Prostate gland (tissue), 2 donors: Measurements from ENCODE around the gene WDFY2. TPM values are rescaled to one million over a fixed set of nuclear protein-coding genes. Genes with fewer than 3 reads are reported as not detected.

Source experiments
- DNase-seq: peaks from one replicate; pipeline ENCODE4 v3.0.0-alpha.2; 2019; ENCODE audit warnings: low spot score
- H3K27ac ChIP-seq, 2 donors: fragments of 200-600 bp; sonication (generic); 2 replicates each; pipeline ENCODE4 v1.5.1; 2017 to 2019
- H3K27me3 ChIP-seq: fragments of 200-600 bp; sonication (generic); replicated peaks from 2 replicates; pipeline ENCODE4 v1.5.1; 2019; ENCODE audit not compliant: insufficient read depth
- H3K36me3 ChIP-seq, 2 donors: fragments of 200-600 bp; sonication (generic); 1 replicate in 1 of 2; 2 replicates in 1 of 2; pipeline versions ENCODE4 v1.5.1 to v1.8.1; 2017 to 2019
- H3K4me1 ChIP-seq: fragments of 200-600 bp; sonication (generic); replicated peaks from 2 replicates; pipeline ENCODE4 v1.5.1; 2019
- H3K4me3 ChIP-seq, 2 donors: fragments of 200-600 bp; sonication (generic); 2 replicates each; pipeline ENCODE4 v1.5.1; 2017 to 2019
- H3K9me3 ChIP-seq: fragments of 200-600 bp; sonication (generic); 2 replicates; pipeline ENCODE4 v1.5.1; 2017
- POLR2A ChIP-seq: fragments of 450-650 bp; IDR thresholded peaks from one replicate; pipeline ENCODE4 v1.6.1; 2016; ENCODE audit warnings: antibody characterized with exemption, mild to moderate bottlenecking
- POLR2AphosphoS5 ChIP-seq: sonication (generic); formaldehyde crosslinking; IDR thresholded peaks from one replicate; pipeline ENCODE4 v1.6.1; 2017; ENCODE audit warnings: antibody characterized with exemption
- WGBS: methylation state at CpG from one replicate; pipeline ENCODE4 v1.1.5; 2018; 5-methylcytosine and 5-hydroxymethylcytosine counted together
- intact Hi-C: fragments of 100-400 bp; cut with DNase I; formaldehyde crosslinking; loops from one replicate; pipeline ENCODE4 v1.14.2; 2022
- total RNA-seq, 2 donors: library from RNA; depleted of rRNA; stranded (reverse); fragments of >200 nt; gene quantifications; one replicate each; pipeline ENCODE4 v1.1.0, GENCODE V29; 2016
- TF ChIP-seq, protein P1 (sequence below), 4 experiments: fragments of 200-600 bp in 2 of 4; fragments of 450-650 bp in 2 of 4; sonication (generic) in 2 of 4; IDR thresholded peaks; 1 replicate in 3 of 4; 2 replicates in 1 of 4; pipeline ENCODE4 v1.5.1; 2016 to 2019; ENCODE audit warnings: antibody characterized with exemption in 4 of 4, mild to moderate bottlenecking in 2 of 4, moderate library complexity in 2 of 4

The WDFY2 gene
- total RNA-seq, 2 donors from 2014 or later, result 7.9 to 23.2 TPM

DNA sequence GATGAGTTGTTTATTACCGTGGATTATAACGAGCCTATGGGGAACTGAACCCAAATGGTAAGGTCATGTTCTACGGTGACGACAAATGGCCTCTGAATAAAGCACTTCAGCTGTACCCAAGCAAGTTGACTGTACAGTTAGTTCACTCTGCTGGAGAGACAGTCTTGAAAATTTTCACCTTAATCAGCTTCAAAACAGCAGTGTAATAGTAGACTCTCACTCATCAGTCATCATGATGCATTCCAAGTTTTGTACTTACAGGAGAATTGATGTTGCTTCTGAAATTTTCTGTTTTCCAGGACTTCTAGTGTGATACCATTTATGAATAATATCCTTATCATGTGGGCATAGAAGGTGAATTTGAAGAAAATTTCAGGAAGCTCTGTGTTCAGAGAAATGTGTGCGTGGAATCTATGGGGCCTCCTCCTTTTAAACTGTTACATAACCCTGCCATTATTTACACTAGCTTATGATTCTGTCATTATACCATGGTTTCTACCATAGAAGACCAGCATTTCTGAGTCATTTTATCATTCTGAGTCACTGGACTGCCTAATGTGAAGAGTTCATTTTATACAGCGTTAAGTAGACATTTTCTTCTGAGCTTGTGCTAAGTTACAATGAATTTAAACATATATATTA lies 96.9 kb downstream of the WDFY2 start:
- Histone ChIP-seq H3K27me3 (no peaks in the 10 kb centered on the region), H3K4me1 (no peaks in the 10 kb centered on the region), H3K9me3 (no peaks in the 10 kb centered on the region), H3K36me3 (no peaks in the 10 kb centered on the region), H3K27ac (no peak overlapping the region), H3K4me3 (no peak overlapping the region)
- no peak for DNase-seq
- no peak for TF ChIP-seq POLR2A
- TF ChIP-seq POLR2AphosphoS5, result no peak
- TF ChIP-seq, protein P1, sequence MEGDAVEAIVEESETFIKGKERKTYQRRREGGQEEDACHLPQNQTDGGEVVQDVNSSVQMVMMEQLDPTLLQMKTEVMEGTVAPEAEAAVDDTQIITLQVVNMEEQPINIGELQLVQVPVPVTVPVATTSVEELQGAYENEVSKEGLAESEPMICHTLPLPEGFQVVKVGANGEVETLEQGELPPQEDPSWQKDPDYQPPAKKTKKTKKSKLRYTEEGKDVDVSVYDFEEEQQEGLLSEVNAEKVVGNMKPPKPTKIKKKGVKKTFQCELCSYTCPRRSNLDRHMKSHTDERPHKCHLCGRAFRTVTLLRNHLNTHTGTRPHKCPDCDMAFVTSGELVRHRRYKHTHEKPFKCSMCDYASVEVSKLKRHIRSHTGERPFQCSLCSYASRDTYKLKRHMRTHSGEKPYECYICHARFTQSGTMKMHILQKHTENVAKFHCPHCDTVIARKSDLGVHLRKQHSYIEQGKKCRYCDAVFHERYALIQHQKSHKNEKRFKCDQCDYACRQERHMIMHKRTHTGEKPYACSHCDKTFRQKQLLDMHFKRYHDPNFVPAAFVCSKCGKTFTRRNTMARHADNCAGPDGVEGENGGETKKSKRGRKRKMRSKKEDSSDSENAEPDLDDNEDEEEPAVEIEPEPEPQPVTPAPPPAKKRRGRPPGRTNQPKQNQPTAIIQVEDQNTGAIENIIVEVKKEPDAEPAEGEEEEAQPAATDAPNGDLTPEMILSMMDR (IDR thresholded peaks at IDR 0.05), result no peak
- 89% methylated on average over 6 of the region's 6 CpGs for WGBS
- intact Hi-C loops, result no loop called here

DNA sequence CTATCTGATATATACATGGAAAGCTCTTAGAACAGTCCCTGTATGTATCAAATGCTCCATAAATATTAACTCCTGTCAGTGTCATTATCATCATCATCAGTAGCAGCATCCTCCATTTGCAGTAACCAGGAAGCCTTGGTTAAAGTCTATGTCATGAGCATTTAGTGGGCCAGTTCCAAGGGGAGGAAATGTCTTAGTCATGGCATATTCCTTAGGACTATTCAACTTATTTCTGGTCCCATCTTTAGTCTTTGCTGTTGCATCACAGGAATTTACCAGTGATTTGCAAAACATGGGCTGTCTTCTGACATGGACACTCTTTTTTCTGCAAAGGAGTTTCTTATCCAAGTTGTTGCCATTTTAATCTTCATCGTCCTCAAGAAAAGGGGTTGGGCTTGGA lies 98.4 kb downstream of the WDFY2 start:
- Histone ChIP-seq H3K27ac (no peak overlapping the region), H3K4me1 (no peaks in the 10 kb centered on the region), H3K4me3 (no peak overlapping the region), H3K36me3 (no peaks in the 10 kb centered on the region), H3K27me3 (no peaks in the 10 kb centered on the region), H3K9me3 (no peaks in the 10 kb centered on the region)
- TF ChIP-seq POLR2A (no peak), POLR2AphosphoS5 (no peak)
- TF ChIP-seq, protein P1 (IDR thresholded peaks at IDR 0.05), result no peak
- no peak for DNase-seq
- intact Hi-C loops, result no loop called here
- 89% methylated on average over 1 of the region's 1 CpG for WGBS

DNA sequence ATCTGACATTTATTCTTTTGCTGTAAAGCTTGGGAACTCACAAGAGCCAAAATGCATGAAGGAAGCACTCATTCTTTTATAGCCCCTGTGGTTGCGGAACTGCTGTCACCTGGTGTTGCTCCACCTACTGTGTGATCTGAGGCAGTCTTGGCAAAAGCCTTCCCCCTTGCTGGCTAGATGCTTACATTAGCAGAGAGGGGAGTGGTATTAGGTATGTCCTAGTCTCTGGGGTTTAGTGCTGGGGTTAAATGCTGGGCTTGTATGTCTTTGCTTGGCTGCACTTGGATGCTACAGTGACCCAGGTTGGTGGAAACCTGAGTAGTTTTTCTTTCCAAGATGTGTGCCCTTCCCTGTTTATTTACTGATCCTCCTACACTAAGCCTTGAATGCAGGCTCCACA lies 99.3 kb downstream of the WDFY2 start:
- H3K27me3 ChIP-seq, result no peaks in the 10 kb centered on the region
- H3K4me1 ChIP-seq, result no peaks in the 10 kb centered on the region
- DNase-seq, result no peak
- no peaks in the 10 kb centered on the region for H3K9me3 ChIP-seq
- no peaks in the 10 kb centered on the region for H3K36me3 ChIP-seq
- WGBS, result 82% methylated on average over 1 of the region's 1 CpG
- H3K4me3 ChIP-seq, result no peak overlapping the region
- H3K27ac ChIP-seq, result no peak overlapping the region
- TF ChIP-seq POLR2AphosphoS5 (no peak), POLR2A (no peak)
- TF ChIP-seq, protein P1 (IDR thresholded peaks at IDR 0.05), result no peak
- intact Hi-C loops, result no loop called here

DNA sequence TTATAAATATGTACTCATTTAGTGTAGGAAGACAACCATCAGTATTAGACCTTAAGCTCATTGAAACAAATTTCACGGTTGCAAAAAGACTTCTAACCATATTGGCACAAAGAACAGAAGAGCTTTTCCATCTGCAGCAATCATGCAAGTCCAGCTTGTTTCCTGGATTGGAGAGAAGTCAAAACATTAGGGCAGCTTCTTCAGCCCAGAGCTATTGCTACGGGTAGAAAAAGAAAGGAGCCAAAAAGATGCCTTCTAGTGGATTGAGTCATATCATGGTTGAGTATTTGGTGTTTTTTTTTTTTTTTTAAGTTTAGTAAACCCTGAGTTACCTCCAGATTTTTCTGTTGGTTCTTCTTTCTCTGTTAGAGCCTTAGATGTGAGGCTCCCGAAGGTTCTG lies 99.8 kb downstream of the WDFY2 start:
- H3K9me3 ChIP-seq, result no peaks in the 10 kb centered on the region
- no peaks in the 10 kb centered on the region for H3K36me3 ChIP-seq
- H3K27ac ChIP-seq, result no peak overlapping the region
- 72% methylated on average over 3 of the region's 3 CpGs for WGBS
- no peaks in the 10 kb centered on the region for H3K4me1 ChIP-seq
- no peak for DNase-seq
- no peaks in the 10 kb centered on the region for H3K27me3 ChIP-seq
- TF ChIP-seq POLR2A, result no peak
- TF ChIP-seq POLR2AphosphoS5, result no peak
- TF ChIP-seq, protein P1 (IDR thresholded peaks at IDR 0.05), result no peak
- intact Hi-C loops, result no loop called here
- no peak overlapping the region for H3K4me3 ChIP-seq

DNA sequence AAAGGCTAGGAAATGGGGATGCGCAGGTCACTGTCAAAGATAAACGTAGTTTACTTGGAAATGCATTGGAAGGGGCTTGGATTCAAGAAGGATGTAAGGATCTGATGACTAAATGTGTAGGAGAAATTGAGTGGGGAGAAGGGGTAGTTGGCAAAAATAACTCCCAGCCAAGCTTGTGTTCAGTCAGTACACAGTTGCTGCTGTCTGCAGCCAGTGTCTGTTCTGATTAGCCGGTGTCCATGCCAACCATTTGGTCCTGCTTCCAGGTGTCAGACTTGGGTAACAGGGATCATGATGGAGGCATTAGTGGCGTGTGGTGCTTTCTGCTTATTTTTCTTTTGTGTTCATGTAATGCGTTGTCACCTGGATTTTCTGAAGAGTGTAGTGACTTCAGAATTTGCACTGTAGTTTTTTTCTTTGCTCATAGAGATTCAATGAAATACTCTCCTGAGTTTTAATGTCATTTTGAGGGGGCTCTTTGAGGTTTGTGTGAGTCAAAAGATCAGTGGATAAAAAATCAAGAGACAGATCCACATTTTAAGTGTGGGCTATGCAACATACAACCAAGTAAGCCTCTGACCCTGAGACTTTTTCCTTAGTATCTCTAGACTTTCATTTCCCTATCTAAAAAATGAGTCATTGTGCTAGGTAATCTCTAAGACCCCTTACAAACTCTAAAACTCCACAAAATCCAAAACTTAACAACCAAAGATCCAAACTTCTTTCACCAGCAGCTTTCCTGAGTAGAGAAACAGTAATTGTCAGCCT lies 103.9 kb downstream of the WDFY2 start:
- no peak for DNase-seq
- Histone ChIP-seq H3K4me3 (no peak overlapping the region), H3K27ac (no peak overlapping the region), H3K36me3 (no peaks in the 10 kb centered on the region), H3K9me3 (no peaks in the 10 kb centered on the region), H3K4me1 (no peaks in the 10 kb centered on the region), H3K27me3 (no peaks in the 10 kb centered on the region)
- TF ChIP-seq POLR2A (no peak), POLR2AphosphoS5 (no peak)
- TF ChIP-seq, protein P1 (IDR thresholded peaks at IDR 0.05), result no peak
- intact Hi-C loops, result no loop called here
- 92% methylated on average over 5 of the region's 5 CpGs for WGBS
